ENCODE measurements around the gene LCNL1.

DNA sequence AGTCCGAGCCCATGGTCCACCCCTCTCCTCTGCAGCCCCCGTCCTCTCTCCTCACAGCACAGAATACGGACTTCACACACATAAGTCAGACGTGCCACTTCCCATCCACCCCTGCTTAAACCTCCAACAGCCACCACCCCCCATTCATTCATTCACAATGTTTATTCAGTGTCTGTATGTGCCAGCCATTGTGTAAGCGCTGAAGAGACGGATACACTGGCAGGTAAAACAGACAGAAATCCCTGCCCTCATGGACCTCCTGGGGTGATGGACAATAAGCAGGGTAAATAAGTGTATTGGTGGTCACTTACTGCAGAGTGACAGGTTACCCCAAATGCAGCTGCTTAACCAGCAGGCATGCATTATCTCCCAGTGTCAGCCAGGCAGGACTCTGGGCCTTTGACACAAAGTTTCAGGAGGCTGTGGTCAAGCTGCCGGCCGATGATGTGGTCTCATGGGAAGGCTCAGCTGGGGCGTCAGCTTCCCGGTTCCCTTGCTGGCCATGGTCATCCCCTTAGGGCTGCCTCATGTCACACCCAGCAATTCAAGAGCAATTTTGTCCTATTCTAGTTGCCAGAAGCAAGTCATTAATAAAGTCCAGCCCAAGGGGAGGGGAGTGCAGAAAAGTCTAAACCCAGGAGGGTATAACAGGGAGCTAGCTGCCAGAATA lies 7.6 kb downstream of the LCNL1 start:
- TF ChIP-seq, protein P1, sequence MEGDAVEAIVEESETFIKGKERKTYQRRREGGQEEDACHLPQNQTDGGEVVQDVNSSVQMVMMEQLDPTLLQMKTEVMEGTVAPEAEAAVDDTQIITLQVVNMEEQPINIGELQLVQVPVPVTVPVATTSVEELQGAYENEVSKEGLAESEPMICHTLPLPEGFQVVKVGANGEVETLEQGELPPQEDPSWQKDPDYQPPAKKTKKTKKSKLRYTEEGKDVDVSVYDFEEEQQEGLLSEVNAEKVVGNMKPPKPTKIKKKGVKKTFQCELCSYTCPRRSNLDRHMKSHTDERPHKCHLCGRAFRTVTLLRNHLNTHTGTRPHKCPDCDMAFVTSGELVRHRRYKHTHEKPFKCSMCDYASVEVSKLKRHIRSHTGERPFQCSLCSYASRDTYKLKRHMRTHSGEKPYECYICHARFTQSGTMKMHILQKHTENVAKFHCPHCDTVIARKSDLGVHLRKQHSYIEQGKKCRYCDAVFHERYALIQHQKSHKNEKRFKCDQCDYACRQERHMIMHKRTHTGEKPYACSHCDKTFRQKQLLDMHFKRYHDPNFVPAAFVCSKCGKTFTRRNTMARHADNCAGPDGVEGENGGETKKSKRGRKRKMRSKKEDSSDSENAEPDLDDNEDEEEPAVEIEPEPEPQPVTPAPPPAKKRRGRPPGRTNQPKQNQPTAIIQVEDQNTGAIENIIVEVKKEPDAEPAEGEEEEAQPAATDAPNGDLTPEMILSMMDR (conservative IDR thresholded peaks at IDR 0.05; ENCODE audit: low read depth, low read length) = no peak
- no peak for TF ChIP-seq EZH2 (IDR thresholded peaks at IDR 0.05; ENCODE audit: borderline replicate concordance, low read depth, low read length, poor library complexity, severe bottlenecking)

Data from A673 (cell line).